Right ventricle myocardium inferior (tissue), 1 donor: ENCODE data around the gene TMEM120B. TPM values are rescaled to one million over a fixed set of nuclear protein-coding genes. Genes with fewer than 3 reads are reported as not detected.
"Not testable (repeated sequence)": the region's sequence is repeated elsewhere in the genome, so short reads cannot be mapped to it uniquely, and the experiment has no call there.

Experiments
- ATAC-seq: fragments of 200-7000 bp; cut with Tn5 transposase; one replicate; pipeline ENCODE4 v1.9.1; 2020; ENCODE audit warnings: mild to moderate bottlenecking, moderate library complexity
- DNase-seq: peaks from one replicate; pipeline ENCODE4 v3.0.0; 2021; ENCODE audit errors: missing footprints
- intact Hi-C: fragments of 100-400 bp; cut with DNase I; formaldehyde crosslinking; loops from one replicate; pipeline ENCODE4 v1.11.0; 2022
- long read RNA-seq: library from polyadenylated mRNA; unstranded; transcript quantifications from one replicate; pipeline ENCODE4 v2.0.0, GENCODE V29; 2021
- total RNA-seq: library from RNA; stranded (reverse); fragmentation: NEBNext Ultra II Directional; extraction: Animal tissue kit (Norgen Biotek cat#: 25700); gene quantifications from one replicate; pipeline ENCODE4 v1.2.1, GENCODE V29; 2021
- donor health status: DM: no; HTN: yes; CAD: no; lungs with severe emphysema.

Gene TMEM120B
- total RNA-seq: 10.3 TPM
- long read RNA-seq, full-length matches to known transcripts: 2 of 5 reads
- long read RNA-seq, partial matches to known transcripts: 2 of 5 reads
- long read RNA-seq, other reads (novel, unspliced or antisense): 1 of 5 reads

- ATAC-seq (peak; percentile 95), DNase-seq (peak; percentile 93)
- intact Hi-C loops: no loop called here
Observed at GRCh38 chr12:121712461-121713256, at the start of gene TMEM120B. Gene TMEM120B (plus strand): TSS chr12:121712752. CDS start chr12:121712896, 144 bp downstream.

DNA sequence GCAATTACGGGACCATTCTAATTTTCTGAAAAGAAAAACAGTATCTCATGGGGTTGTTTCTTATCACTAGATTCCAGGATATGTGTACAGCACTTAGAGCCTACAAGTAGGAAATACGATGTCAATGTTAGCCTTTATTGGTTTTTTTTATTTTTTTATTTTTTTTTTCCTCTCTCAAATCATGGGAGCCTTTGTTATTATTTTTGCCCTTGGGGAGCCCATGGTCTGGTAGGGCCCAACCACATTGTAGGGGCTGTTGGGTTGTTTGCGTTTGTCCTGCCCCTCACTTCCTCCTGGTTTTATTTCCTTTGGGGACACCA, 49.0 kb upstream of the TMEM120B start:
- intact Hi-C loops: no loop called here
- DNase-seq (no peak), ATAC-seq (no peak)

- intact Hi-C loops: loop anchor here (5.0 kb wide), 1 partner anchor 115 kb away; no protein-coding TSS in a partner anchor
- DNase-seq, ATAC-seq: not testable (repeated sequence)
Observed at GRCh38 chr12:121666829-121667228, 45.7 kb upstream of the TMEM120B start.

GRCh38 chr12:121668750-121669520, 43.6 kb upstream of the TMEM120B start:
- DNase-seq: no peak
- intact Hi-C loops: loop anchor here (5.0 kb wide), 1 partner anchor 117 kb away; no protein-coding TSS in a partner anchor
- ATAC-seq: no peak

- ATAC-seq: no peak
- no peak for DNase-seq
- intact Hi-C loops: loop anchor here (5.0 kb wide), 1 partner anchor 117 kb away; no protein-coding TSS in a partner anchor
Observed at GRCh38 chr12:121669521-121669900, 43.0 kb upstream of the TMEM120B start, which contains the start of gene MORN3. Gene MORN3 (minus strand): TSS chr12:121669654. CDS start chr12:121669483, 171 bp downstream.

DNA sequence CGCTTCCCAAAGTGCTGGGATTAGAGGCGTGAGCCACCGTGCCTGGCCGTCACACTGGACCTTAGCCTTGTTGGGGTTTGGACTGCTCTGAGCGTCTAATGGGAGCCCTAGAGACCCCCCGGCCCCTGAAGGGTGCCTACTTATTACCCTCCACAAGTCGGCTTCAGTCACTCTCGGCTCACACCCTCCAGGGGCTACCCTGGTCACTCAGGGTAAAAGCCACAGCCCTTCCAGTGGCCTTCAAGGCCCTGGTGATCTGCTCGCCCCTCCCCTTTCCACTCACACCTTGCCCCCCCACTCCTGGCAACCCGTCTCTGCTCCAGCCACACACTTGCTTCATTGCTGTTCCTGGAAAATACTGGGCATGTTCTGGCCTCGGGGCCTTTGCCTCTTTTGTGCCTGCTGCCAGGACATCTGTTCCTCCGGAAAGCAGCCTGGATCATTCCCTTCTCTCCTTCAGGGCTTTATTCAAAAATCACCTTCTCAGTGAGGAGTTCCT, 39.5 kb upstream of the TMEM120B start:
- intact Hi-C loops: loop anchor here (5.0 kb wide), 1 partner anchor 46 kb away; the partner anchor contains the start of gene ORAI1
- DNase-seq (no peak), ATAC-seq (no peak)

DNA sequence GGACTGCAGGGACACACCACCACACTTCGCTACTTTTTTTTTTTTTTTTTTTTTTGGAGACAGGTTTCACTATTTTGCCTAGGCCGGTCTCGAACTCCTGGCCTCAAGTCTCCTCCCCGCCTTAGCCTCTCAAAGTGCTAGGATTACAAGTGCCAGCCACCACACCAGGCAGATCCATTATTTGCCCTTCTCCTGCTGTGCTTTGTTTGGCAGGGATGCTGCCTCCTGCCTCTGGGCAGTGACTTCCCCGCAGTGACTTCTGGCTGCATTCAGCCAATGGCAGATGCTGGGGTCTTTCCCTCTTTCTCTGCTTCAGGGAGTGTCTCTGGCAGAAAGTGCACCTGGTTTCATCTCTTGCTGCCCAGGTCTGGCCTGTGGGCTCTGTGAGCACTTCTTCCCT, 36.4 kb upstream of the TMEM120B start:
- ATAC-seq (no peak), DNase-seq (no peak)
- intact Hi-C loops: no loop called here

DNA sequence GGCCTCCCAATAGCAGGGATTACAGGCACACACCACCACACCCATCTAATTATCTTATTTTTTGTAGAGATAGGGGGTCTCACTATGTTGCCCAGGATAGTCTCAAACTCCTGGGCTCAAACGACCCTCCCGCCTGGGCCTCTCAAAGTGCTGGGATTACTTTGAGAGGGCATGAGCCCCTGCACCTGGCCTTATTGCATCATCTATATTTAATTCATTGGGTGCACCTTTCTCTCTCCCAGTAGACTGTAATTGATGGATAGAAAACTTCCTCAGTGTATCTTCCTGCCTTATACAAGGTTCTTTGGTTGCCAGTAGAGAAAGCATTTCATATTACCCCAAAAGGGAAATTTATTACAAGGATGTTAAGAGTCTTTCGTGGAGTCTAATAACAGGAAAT, 34.2 kb upstream of the TMEM120B start:
- ATAC-seq (no peak), DNase-seq (no peak)
- intact Hi-C loops: no loop called here

- no peak for DNase-seq
- ATAC-seq: no peak
- intact Hi-C loops: no loop called here
Observed at GRCh38 chr12:121678716-121679300, 33.7 kb upstream of the TMEM120B start.

GRCh38 chr12:121679661-121680197, 32.8 kb upstream of the TMEM120B start:
- not testable (repeated sequence) for ATAC-seq, DNase-seq
- intact Hi-C loops: loop anchor here (10.0 kb wide), 1 partner anchor 385 kb away; the partner anchor contains the start of gene CAMKK2

DNA sequence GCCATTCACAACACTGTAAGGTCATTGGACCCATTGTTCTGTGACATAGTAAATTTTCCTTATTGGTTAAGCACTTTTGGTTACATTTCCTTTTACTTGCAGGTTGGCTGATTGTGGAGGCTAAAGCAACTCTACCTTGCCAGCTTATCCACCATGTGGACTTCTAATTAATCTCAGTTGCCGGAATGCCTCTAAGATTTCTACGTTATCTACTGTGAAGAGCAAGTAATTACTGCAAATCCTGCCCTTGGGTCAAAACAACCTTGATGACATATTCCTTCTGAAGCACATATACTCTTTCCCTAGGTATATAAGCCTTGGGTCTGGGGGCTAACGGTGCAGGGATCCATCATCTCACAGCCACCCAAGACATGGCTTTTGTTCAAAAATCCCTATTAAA, 23.6 kb upstream of the TMEM120B start:
- intact Hi-C loops: loop anchor here (5.0 to 10.0 kb wide), 2 partner anchors 62 to 394 kb away; partner anchors contain the start of genes CAMKK2 and ORAI1
- ATAC-seq (no peak), DNase-seq (no peak)

DNA sequence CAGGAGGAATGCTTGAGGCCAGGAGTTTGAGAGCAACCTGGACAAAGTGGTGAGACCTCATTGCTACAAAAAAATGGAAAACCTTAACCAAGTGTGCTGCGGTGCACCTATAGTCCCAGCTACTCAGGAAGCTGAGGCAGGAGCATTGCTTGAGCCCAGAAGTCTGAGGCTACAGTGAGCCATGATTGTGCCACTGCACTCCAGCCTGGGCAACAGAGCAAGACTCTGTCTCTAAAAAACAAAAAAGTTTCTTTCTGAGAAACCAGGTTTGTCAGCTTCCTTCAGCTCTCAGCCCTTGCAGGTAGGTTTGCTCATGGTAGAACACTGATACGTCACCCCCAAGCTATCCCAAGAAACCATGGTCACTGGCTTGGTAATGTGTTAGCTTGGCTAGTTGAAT, 23.1 kb upstream of the TMEM120B start:
- no peak for DNase-seq
- intact Hi-C loops: loop anchor here (5.0 to 10.0 kb wide), 2 partner anchors 62 to 395 kb away; partner anchors contain the start of genes CAMKK2 and ORAI1
- ATAC-seq: no peak

DNA sequence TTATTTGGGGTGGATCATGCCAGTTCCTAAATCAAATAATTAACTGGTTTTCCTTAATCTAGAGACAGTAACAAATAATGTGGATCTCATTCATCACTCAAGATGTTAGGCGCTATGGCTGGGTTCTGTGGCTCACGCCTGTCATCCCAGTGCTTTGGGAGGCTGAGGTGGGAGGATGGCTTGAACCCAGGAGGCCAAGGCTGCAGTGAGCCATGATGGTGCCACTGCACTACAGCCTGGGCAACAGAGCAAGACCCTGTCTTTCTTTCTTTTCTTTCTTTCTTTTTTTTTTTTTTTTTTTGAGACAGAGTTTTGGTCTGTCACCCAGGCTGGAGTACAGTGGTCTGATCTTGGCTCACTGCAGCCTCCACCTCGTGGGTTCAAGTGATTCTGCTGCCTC, 19.8 kb upstream of the TMEM120B start:
- not testable (repeated sequence) for ATAC-seq, DNase-seq
- intact Hi-C loops: loop anchor here (10.0 kb wide), 1 partner anchor 192 kb away; the partner anchor contains the start of gene PSMD9

GRCh38 chr12:121693155-121693687, 19.3 kb upstream of the TMEM120B start:
- DNase-seq: no peak
- ATAC-seq: peak; percentile 62
- intact Hi-C loops: loop anchor here (10.0 kb wide), 1 partner anchor 192 kb away; the partner anchor contains the start of gene PSMD9

DNA sequence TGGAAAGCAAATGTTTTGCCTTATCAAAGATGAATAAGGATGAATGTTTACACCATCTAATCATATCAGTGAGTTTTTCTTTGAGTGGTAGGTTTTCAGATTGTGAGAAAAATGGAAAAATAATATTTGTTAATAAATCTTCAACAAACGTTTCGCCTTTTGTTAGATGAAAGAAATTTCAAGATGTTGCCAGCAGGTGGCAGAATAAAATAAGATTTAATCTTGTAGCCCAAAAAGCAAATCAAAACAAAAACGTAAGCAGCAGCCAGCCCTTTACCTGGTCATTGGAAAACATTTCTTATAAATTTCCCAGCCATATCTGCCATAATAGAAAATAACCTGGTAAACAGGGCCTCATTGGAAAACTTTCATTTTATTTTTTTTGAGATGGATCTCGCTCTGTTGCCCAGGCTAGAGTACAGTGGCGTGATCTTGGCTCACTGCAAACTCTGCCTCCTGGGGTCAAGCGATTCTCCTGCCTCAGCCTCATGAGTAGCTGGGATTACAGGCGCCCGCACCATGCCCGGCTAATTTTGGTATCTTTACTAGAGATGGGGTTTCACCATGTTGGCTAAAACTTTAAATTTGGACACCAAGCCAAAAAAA, 15.4 kb upstream of the TMEM120B start:
- no peak for ATAC-seq
- intact Hi-C loops: loop anchor here (1.0 to 10.0 kb wide), 3 partner anchors 76 to 188 kb away; partner anchors contain the start of gene PSMD9
- no peak for DNase-seq

- not testable (repeated sequence) for ATAC-seq, DNase-seq
- intact Hi-C loops: loop anchor here (1.0 to 10.0 kb wide), 3 partner anchors 75 to 187 kb away; partner anchors contain the start of gene PSMD9
Observed at GRCh38 chr12:121697861-121698260, 14.7 kb upstream of the TMEM120B start.

- intact Hi-C loops: no loop called here
- ATAC-seq (no peak), DNase-seq (no peak)
Observed at GRCh38 chr12:121701667-121702277, 10.8 kb upstream of the TMEM120B start.
